Calu3 (cell line): ENCODE results near the gene SECISBP2L. TPM values are rescaled to one million over a fixed set of nuclear protein-coding genes. Genes with fewer than 3 reads are reported as not detected.

Source experiments
- BruUV-seq: library from RNA; stranded (reverse); fragments of 400-500 nt; replicated peaks from 2 replicates; lab custom pipeline; 2021; lab: Mats Ljungman, UMichigan
- CTCF ChIA-PET: fragments of 300-600 bp; sonication (Branson Sonifier 250); formaldehyde crosslinking; loops from one replicate; lab custom pipeline; 2022; ENCODE audit warnings: antibody characterized with exemption; lab: Charles Lee
- DNase-seq: peaks from one replicate; pipeline ENCODE4 v3.0.0; 2022
- H3K27ac Mint-ChIP-seq: one replicate; pipeline ENCODE4 v1.8.0; 2022; ENCODE audit warnings: mixed read lengths; ENCODE audit not compliant: unreplicated experiment
- H3K27me3 Mint-ChIP-seq: one replicate; pipeline ENCODE4 v1.8.0; 2022; ENCODE audit warnings: mixed read lengths; ENCODE audit not compliant: unreplicated experiment
- H3K36me3 Mint-ChIP-seq: one replicate; pipeline ENCODE4 v1.8.0; 2022; ENCODE audit warnings: mild to moderate bottlenecking, moderate library complexity, mixed read lengths; ENCODE audit not compliant: insufficient read depth, unreplicated experiment
- H3K4me1 Mint-ChIP-seq: one replicate; pipeline ENCODE4 v1.8.0; 2022; ENCODE audit warnings: mild to moderate bottlenecking, low read depth, mixed read lengths; ENCODE audit not compliant: unreplicated experiment
- H3K4me3 Mint-ChIP-seq: one replicate; pipeline ENCODE4 v1.8.0; 2022; ENCODE audit warnings: mild to moderate bottlenecking, low read depth, moderate library complexity, mixed read lengths; ENCODE audit not compliant: unreplicated experiment
- H3K9me3 Mint-ChIP-seq: one replicate; pipeline ENCODE4 v1.8.0; 2022; ENCODE audit warnings: low read depth, mixed read lengths; ENCODE audit not compliant: unreplicated experiment
- CTCF ChIP-seq: fragments of 200-600 bp; IDR thresholded peaks from one replicate; pipeline ENCODE4 v1.8.0; 2022; ENCODE audit warnings: antibody characterized with exemption; ENCODE audit not compliant: unreplicated experiment
- intact Hi-C: fragments of 100-400 bp; cut with micrococcal nuclease; formaldehyde crosslinking; loops from one replicate; pipeline ENCODE4 v1.10.0; 2022; ENCODE audit not compliant: unreplicated experiment
- total RNA-seq: library from RNA; stranded (reverse); gene quantifications from 2 replicates; pipeline ENCODE4 v1.2.3, GENCODE V29; 2022

Gene SECISBP2L
- total RNA-seq, 1 experiment from 2014 or later: 32.6 TPM

GRCh38 chr15:48964898-48965297, 81.3 kb downstream of the SECISBP2L start:
- CTCF ChIA-PET: interaction anchor here (1.1 to 2.1 kb wide), 3 partner anchors 19 to 103 kb away, joined by 4 to 29 read pairs (median 5); no protein-coding TSS in a partner anchor
- TF ChIP-seq CTCF: no peak
- no peak overlapping the region for H3K27ac Mint-ChIP-seq
- H3K27me3 Mint-ChIP-seq: no peaks in the 10 kb centered on the region
- H3K9me3 Mint-ChIP-seq: no peaks in the 10 kb centered on the region
- no peak for DNase-seq
- intact Hi-C loops: loop anchor here (10.0 kb wide), 1 partner anchor 610 kb away; no protein-coding TSS in a partner anchor
- H3K4me1 Mint-ChIP-seq: peaks cover 33% of the 10 kb centered on the region
- no peak overlapping the region for H3K4me3 Mint-ChIP-seq
- H3K36me3 Mint-ChIP-seq: peaks cover 13% of the 10 kb centered on the region
- BruUV-seq: no TSS peak

GRCh38 chr15:48963524-48964113, 82.6 kb downstream of the SECISBP2L start, which contains the start of gene SHC4:
SHC4 (minus strand) TSS chr15:48963919; CDS start chr15:48963015, 904 bp downstream.
- TF ChIP-seq CTCF: no peak
- no TSS peak for BruUV-seq
- Mint-ChIP-seq H3K4me3 (peak within 1 kb of the TSS; percentile 70), H3K27me3 (no peaks in the 10 kb centered on the region), H3K4me1 (peaks cover 33% of the 10 kb centered on the region), H3K9me3 (no peaks in the 10 kb centered on the region), H3K36me3 (peaks cover 13% of the 10 kb centered on the region), H3K27ac (peak within 1 kb of the TSS; percentile 67)
- CTCF ChIA-PET: interaction anchor here (0.5 to 1.3 kb wide), 6 partner anchors 12 to 155 kb away, joined by 3 to 7 read pairs (median 5); no protein-coding TSS in a partner anchor
- intact Hi-C loops: loop anchor here (2.0 to 10.0 kb wide), 2 partner anchors 17 to 609 kb away; no protein-coding TSS in a partner anchor
- DNase-seq: peak; percentile 37

GRCh38 chr15:48962662-48963523, 83.4 kb downstream of the SECISBP2L start:
- no peaks in the 10 kb centered on the region for H3K27me3 Mint-ChIP-seq
- H3K36me3 Mint-ChIP-seq: peaks cover 13% of the 10 kb centered on the region
- no peak for TF ChIP-seq CTCF
- H3K27ac Mint-ChIP-seq: peak overlapping the region; percentile 67
- peak overlapping the region; percentile 70 for H3K4me3 Mint-ChIP-seq
- no peaks in the 10 kb centered on the region for H3K9me3 Mint-ChIP-seq
- H3K4me1 Mint-ChIP-seq: peaks cover 33% of the 10 kb centered on the region
- BruUV-seq: TSS peak; percentile 27
- intact Hi-C loops: loop anchor here (2.0 to 10.0 kb wide), 2 partner anchors 16 to 608 kb away; no protein-coding TSS in a partner anchor
- CTCF ChIA-PET: interaction anchor here (0.6 to 1.3 kb wide), 6 partner anchors 13 to 173 kb away, joined by 3 to 7 read pairs (median 5); no protein-coding TSS in a partner anchor
- DNase-seq: peak; percentile 18

- Mint-ChIP-seq H3K36me3 (no peaks in the 10 kb centered on the region), H3K4me1 (no peaks in the 10 kb centered on the region), H3K9me3 (no peaks in the 10 kb centered on the region), H3K4me3 (no peak overlapping the region), H3K27me3 (no peaks in the 10 kb centered on the region), H3K27ac (no peak overlapping the region)
- no TSS peak for BruUV-seq
- intact Hi-C loops: no loop called here
- CTCF ChIA-PET: no interaction called here
- no peak for DNase-seq
- no peak for TF ChIP-seq CTCF
Observed at GRCh38 chr15:48955967-48956366, 90.3 kb downstream of the SECISBP2L start.
